HCT116 (cell line): ENCODE results near the gene INAVA. TPM values are rescaled to one million over a fixed set of nuclear protein-coding genes. Genes with fewer than 3 reads are reported as not detected.

ENCODE experiments used
- ATAC-seq: fragments of 200-7000 bp; cut with Tn5 transposase; 2 replicates; pipeline ENCODE4 v1.9.1; 2020; ENCODE audit warnings: mild to moderate bottlenecking, moderate library complexity
- BruUV-seq: library from RNA; stranded (reverse); fragments of 400-500 nt; replicated peaks from 2 replicates; lab custom pipeline; 2021; lab: Mats Ljungman, UMichigan
- CTCF ChIA-PET: fragments of 300-600 bp; sonication (Branson Sonifier 250); formaldehyde crosslinking; loops from one replicate; lab custom pipeline; 2021; ENCODE audit warnings: antibody characterized with exemption; lab: Charles Lee
- POLR2A ChIA-PET: fragments of 300-600, 350-600 bp; sonication (Branson Sonifier 250); formaldehyde crosslinking; loops from one replicate; lab custom pipeline; 2021; ENCODE audit warnings: antibody characterized with exemption; lab: Charles Lee
- RAD21 ChIA-PET, 2 experiments: fragments of 300-600 bp; sonication (Branson Sonifier 250); formaldehyde crosslinking; loops; one replicate each; lab custom pipeline; 2023; ENCODE audit warnings: low total read pairs in 2 of 2; ENCODE audit not compliant: uncharacterized antibody in 2 of 2, unreplicated experiment in 2 of 2, low non-redundant PET in 1 of 2; lab: Charles Lee
- DNase-seq: peaks from one replicate; pipeline ENCODE4 v3.0.0-alpha.2; 2010; ENCODE audit warnings: low read depth, low spot score
- H2AFZ ChIP-seq: fragments of 200-600 bp; shearing (Covaris generic), sonication (generic); 2 replicates; pipeline ENCODE4 v1.6.1; 2017; ENCODE audit warnings: low read depth, mixed run types, mixed read lengths, antibody characterized with exemption, low read length; ENCODE audit not compliant: poor library complexity, severe bottlenecking
- H3K27ac ChIP-seq: 2 replicates; pipeline ENCODE4 v1.5.1; 2012; ENCODE audit warnings: low read depth, low read length
- H3K27me3 ChIP-seq: fragments of 200-600 bp; sonication (generic); 2 replicates; pipeline ENCODE4 v1.6.1; 2016; ENCODE audit warnings: mixed run types, low read length, mixed read lengths; ENCODE audit not compliant: insufficient read depth
- H3K36me3 ChIP-seq, 2 experiments: fragments of 200-500 bp in 1 of 2; fragments of 200-600 bp in 1 of 2; sonication (Bioruptor generic) in 1 of 2; sonication (generic) in 1 of 2; 2 replicates each; pipeline versions ENCODE4 v1.5.1 to v1.6.1; 2014 to 2016; ENCODE audit warnings: low read length in 2 of 2, inconsistent platforms in 1 of 2, mixed read lengths in 1 of 2, mixed run types in 1 of 2; ENCODE audit not compliant: insufficient read depth in 2 of 2, control insufficient read depth in 1 of 2
- H3K4me1 ChIP-seq, 2 experiments: fragments of 200-600 bp in 1 of 2; sonication (generic) in 1 of 2; 2 replicates each; pipeline versions ENCODE4 v1.5.1 to v1.6.1; 2012 to 2017; ENCODE audit warnings: low read length in 2 of 2, inconsistent platforms in 1 of 2, mild to moderate bottlenecking in 1 of 2, mixed read lengths in 1 of 2, mixed run types in 1 of 2, moderate library complexity in 1 of 2; ENCODE audit not compliant: insufficient read depth in 2 of 2, control insufficient read depth in 1 of 2
- H3K4me2 ChIP-seq: fragments of 200-600 bp; sonication (generic); 2 replicates; pipeline ENCODE4 v1.6.1; 2017; ENCODE audit warnings: mixed run types, low read length, mixed read lengths
- H3K4me3 ChIP-seq, 2 experiments: fragments of 200-600 bp in 1 of 2; sonication (generic) in 1 of 2; replicated peaks in 1 of 2; 2 replicates each; pipeline ENCODE4 v1.5.1; 2011 to 2016; ENCODE audit warnings: low read length in 2 of 2, control low read depth in 1 of 2, low read depth in 1 of 2, mild to moderate bottlenecking in 1 of 2, mixed read lengths in 1 of 2, mixed run types in 1 of 2
- H3K79me2 ChIP-seq: fragments of 200-600 bp; sonication (generic); 2 replicates; pipeline ENCODE4 v1.6.1; 2017; ENCODE audit warnings: mild to moderate bottlenecking, mixed run types, low read length, moderate library complexity, mixed read lengths; ENCODE audit not compliant: insufficient read depth
- H3K9ac ChIP-seq: fragments of 200-600 bp; sonication (generic); 2 replicates; pipeline ENCODE4 v1.6.1; 2016; ENCODE audit warnings: low read length, mixed read lengths
- H3K9me2 ChIP-seq: fragments of 200-600 bp; sonication (generic), shearing (Covaris generic); 2 replicates; pipeline ENCODE4 v1.6.1; 2017; ENCODE audit warnings: mixed run types, mild to moderate bottlenecking, moderate library complexity; ENCODE audit not compliant: insufficient read depth
- H3K9me3 ChIP-seq, 2 experiments: fragments of 200-500 bp in 1 of 2; fragments of 200-600 bp in 1 of 2; sonication (Bioruptor generic) in 1 of 2; sonication (generic) in 1 of 2; 2 replicates each; pipeline ENCODE4 v1.6.1; 2014 to 2017; ENCODE audit warnings: low read length in 2 of 2, mixed read lengths in 2 of 2, inconsistent platforms in 1 of 2, low read depth in 1 of 2, mild to moderate bottlenecking in 1 of 2, mixed run types in 1 of 2, moderate library complexity in 1 of 2; ENCODE audit not compliant: control insufficient read depth in 1 of 2, insufficient read depth in 1 of 2
- H4K20me1 ChIP-seq: fragments of 200-600 bp; sonication (generic), shearing (Covaris generic); 2 replicates; pipeline ENCODE4 v1.6.1; 2017; ENCODE audit warnings: mixed run types, mild to moderate bottlenecking, moderate library complexity; ENCODE audit not compliant: insufficient read depth
- ATF3 ChIP-seq: IDR thresholded peaks from 2 replicates; pipeline ENCODE4 v1.6.1; 2012
- EGR1 ChIP-seq: IDR thresholded peaks from 2 replicates; pipeline ENCODE4 v1.6.1; 2012; ENCODE audit warnings: low read depth
- ELF1 ChIP-seq: IDR thresholded peaks from 2 replicates; pipeline ENCODE4 v1.6.1; 2012; ENCODE audit warnings: low read depth, borderline replicate concordance
- EZH2 ChIP-seq: fragments of 200-600 bp; sonication (generic); IDR thresholded peaks from 2 replicates; pipeline ENCODE4 v1.6.1; 2017; ENCODE audit warnings: antibody characterized with exemption, mixed run types
- EZH2phosphoT487 ChIP-seq: fragments of 200-600 bp; IDR thresholded peaks from 2 replicates; pipeline ENCODE4 v1.6.1; 2018; ENCODE audit warnings: antibody characterized with exemption, borderline replicate concordance
- MAX ChIP-seq: IDR thresholded peaks from 2 replicates; pipeline ENCODE4 v1.6.1; 2012
- POLR2A ChIP-seq: IDR thresholded peaks from 2 replicates; pipeline ENCODE4 v1.7.0; 2011; ENCODE audit warnings: borderline replicate concordance; ENCODE audit not compliant: insufficient read depth, insufficient read length; ENCODE audit errors: extremely low read depth
- RAD21 ChIP-seq: IDR thresholded peaks from 2 replicates; pipeline ENCODE4 v1.6.1; 2012; ENCODE audit warnings: low read depth, mild to moderate bottlenecking
- SIN3A ChIP-seq: IDR thresholded peaks from 2 replicates; pipeline ENCODE4 v1.6.1; 2012; ENCODE audit warnings: low read depth
- intact Hi-C: fragments of 100-400 bp; cut with micrococcal nuclease; formaldehyde crosslinking; loops from 2 replicates; pipeline ENCODE4 v1.10.0; 2022
- total RNA-seq: library from RNA; stranded (reverse); gene quantifications from one replicate; pipeline ENCODE4 v1.2.1, GENCODE V29; 2021; ENCODE audit not compliant: unreplicated experiment

INAVA gene
- total RNA-seq, 1 experiment from 2014 or later: 18.8 TPM

DNA sequence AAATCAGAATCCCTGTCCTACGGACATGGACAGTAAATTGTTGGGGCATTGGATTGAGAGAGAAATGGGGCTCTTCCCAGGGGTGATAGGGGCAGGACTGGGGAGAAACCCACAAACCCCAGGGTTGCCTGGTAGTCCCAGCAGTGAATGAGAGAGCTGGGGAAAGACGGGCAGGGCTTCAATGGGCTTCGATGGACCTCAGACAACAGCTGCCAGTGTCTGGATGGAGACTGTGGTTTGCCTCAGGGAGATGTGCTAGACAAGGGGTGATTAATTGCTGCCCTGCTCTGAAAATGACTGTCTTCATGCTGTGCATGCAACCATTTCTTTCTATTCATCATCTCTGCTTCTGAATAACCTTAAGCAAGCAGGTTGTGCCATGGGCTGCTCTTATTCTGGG is 14.5 kb upstream of the INAVA start:
- H3K27ac ChIP-seq: no peak overlapping the region
- no peak overlapping the region for H2AFZ ChIP-seq
- BruUV-seq: no TSS peak
- ChIA-PET POLR2A (interaction anchor here (0.7 to 1.6 kb wide), 2 partner anchors 11 to 259 kb away, joined by 3 to 4 read pairs; no protein-coding TSS in a partner anchor), RAD21 (no interaction called here), CTCF (interaction anchor here (1.0 to 1.2 kb wide), 2 partner anchors 11 to 258 kb away, joined by 3 to 4 read pairs; no protein-coding TSS in a partner anchor)
- H4K20me1 ChIP-seq: no peaks in the 10 kb centered on the region
- intact Hi-C loops: no loop called here
- no peak for DNase-seq
- no peak overlapping the region for H3K9ac ChIP-seq
- no peaks in the 10 kb centered on the region for H3K36me3 ChIP-seq
- no peak overlapping the region for H3K4me2 ChIP-seq
- ATAC-seq: no peak
- peaks cover 6% of the 10 kb centered on the region; the same call in 1 of the 2 replicates for H3K27me3 ChIP-seq
- no peaks in the 10 kb centered on the region for H3K9me2 ChIP-seq
- H3K4me1 ChIP-seq: 0 out of 4 replicates have a peak, but pooled peaks cover 0 to 4% of the 10 kb centered on the region in 2 experiments
- no peaks in the 10 kb centered on the region for H3K9me3 ChIP-seq
- no peak for TF ChIP-seq ATF3
- TF ChIP-seq EZH2phosphoT487: no peak
- TF ChIP-seq EGR1: no peak
- no peak for TF ChIP-seq SIN3A
- TF ChIP-seq EZH2: no peak
- no peaks in the 10 kb centered on the region for H3K79me2 ChIP-seq
- H3K4me3 ChIP-seq: no peak overlapping the region

GRCh38 chr1:200883118-200883517 is 11.6 kb upstream of the INAVA start:
- H4K20me1 ChIP-seq: no peaks in the 10 kb centered on the region
- ATAC-seq: no peak
- BruUV-seq: no TSS peak
- CTCF ChIA-PET: no interaction called here
- TF ChIP-seq RAD21: no peak
- TF ChIP-seq SIN3A: no peak
- no peak for TF ChIP-seq ELF1
- no peak for TF ChIP-seq MAX
- no peak for TF ChIP-seq POLR2A
- H3K4me2 ChIP-seq: no peak overlapping the region
- no peaks in the 10 kb centered on the region for H3K36me3 ChIP-seq
- no peak overlapping the region for H2AFZ ChIP-seq
- intact Hi-C loops: no loop called here
- H3K9me3 ChIP-seq: no peaks in the 10 kb centered on the region
- H3K27ac ChIP-seq: no peak overlapping the region
- no peaks in the 10 kb centered on the region for H3K9me2 ChIP-seq
- RAD21 ChIA-PET: no interaction called here
- no peak for DNase-seq
- H3K79me2 ChIP-seq: no peaks in the 10 kb centered on the region
- H3K9ac ChIP-seq: no peak overlapping the region
- no peak overlapping the region for H3K4me3 ChIP-seq
- H3K4me1 ChIP-seq: 0 out of 4 replicates have a peak, but pooled peaks cover 0 to 4% of the 10 kb centered on the region in 2 experiments
- no peaks in the 10 kb centered on the region for H3K27me3 ChIP-seq
- POLR2A ChIA-PET: no interaction called here
